ENCODE data around the gene IDE.
"Not testable (repeated sequence)": the region's sequence is repeated elsewhere in the genome, so short reads cannot be mapped to it uniquely, and the experiment has no call there.

Gene IDE

DNA sequence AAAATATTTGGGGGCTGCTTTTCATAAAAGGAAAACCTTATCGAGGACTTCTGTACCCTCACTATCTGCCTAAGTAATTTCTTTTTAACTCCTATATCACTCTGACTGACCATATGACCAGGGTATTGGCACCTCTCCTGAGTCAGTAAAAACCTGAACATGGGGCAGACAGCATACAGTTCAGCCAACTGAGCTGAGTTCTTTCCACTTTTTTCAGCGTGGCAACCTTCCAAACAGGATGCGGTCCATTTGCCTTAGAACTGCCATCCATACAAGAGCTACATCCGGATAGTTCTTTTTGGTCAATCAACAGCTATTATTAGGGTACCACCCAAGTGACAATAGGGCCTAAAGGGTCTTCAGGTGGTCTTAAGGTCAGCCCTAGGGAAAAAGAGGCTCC is 160.4 kb downstream of the IDE start:
- no peak for DNase-seq

DNA sequence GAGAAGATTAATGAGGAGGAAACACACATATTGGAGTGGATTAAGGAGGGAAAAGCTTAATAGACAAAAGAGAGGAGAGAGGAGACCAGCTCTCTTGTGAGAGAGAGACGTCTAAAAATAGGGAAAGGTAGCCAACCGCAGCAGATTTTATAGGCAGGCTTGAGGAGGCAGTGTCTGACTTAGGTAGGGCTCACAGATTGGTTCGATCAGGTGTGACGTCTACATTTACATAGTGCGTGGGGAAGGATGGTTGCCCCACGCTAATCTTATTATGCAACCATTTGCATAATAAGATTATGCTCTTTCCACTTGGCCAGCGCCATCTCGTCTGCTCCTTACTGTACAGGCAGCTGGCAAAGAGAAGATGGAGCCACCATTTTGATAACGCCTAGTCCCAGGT is 160.9 kb downstream of the IDE start:
- DNase-seq: no peak

DNA sequence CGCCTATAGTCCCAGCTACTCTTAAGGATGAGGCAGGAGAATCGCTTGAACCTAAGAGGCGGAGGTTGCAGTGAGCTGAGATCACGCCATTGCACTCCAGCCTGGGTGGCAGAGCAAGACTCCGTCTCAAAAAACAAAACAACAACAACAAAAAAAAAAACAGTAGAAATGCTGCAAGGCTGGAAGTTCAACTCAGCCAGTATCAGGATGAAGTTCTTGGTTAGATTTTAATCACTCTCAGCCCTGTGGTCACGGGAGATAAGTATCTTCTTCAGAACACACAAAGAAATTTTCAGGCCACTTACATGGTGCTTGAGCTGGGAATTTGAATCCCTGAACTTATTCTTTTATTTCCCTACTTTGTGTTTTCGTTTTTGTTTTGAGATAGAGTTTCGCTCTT is 162.5 kb downstream of the IDE start:
- DNase-seq: no peak

DNA sequence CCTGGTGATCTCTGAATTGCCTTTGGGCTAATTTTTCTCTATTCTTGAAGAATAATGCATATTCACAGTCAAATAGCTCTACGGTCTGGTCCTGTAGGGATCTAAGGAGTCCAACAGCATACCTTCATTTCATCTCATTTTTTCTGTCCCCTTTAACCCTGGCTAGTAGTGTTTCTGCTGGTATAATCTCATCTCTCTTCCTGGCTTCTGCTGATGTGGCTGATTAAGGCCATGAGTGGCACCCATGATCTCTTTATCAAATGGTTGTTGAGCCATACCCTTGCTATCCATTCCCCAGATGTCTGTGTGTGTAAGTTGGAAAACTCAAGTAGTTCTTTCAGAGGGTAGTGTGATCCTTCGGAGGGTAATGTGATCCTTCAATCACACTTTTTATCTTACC is 163.4 kb downstream of the IDE start:
- no peak for DNase-seq

DNA sequence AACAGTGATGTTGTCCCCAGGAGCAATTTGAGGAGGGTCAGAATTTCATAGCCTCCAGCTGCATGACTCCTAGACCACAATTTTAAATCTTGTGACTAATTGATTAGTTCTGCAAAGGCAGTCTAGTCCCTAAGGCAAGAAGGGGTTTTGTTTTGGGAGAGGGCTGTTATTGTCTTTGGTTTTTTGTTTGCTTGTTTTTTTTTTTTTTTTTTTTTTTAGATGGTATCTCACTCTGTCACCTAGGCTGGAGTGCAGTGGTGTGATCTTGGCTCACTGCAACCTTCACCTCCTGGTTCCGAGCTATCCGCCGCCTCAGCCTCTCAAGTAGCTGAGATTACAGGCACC is 165.9 kb downstream of the IDE start:
- DNase-seq: no peak

DNA sequence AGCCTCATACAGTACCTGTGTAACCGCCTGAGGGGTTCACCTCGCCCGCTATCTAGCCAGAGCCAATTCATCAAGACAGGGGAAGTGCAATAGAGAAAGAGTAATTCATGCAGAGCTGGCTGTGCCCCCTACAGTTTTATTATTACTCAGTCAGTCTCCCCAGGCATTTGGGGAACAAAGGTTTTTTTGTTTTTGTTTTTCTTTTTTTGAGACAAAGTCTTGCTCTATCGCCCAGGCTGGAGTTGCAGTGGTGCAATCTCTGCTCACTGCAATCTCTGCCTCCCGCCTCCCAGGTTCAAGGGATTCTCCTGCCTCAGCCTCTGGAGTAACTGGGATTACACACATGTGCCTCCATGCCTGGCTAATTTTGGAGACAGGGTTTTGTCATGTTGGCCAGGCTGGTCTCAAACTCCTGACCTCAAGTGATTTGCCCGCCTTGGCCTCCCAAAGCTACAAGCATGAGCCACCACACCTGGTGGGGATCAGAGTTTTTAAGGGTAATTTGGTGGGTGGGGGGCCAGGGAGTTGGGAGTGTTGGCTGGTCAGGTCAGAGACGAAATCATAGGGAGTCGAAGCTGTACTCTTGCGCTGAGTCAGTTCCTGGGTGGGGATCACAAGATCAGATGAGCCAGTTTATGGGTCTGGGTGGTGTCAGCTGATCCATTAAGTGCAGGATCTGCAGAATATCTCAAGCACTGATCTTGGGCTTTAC is 166.4 kb downstream of the IDE start:
- no peak for DNase-seq

DNA sequence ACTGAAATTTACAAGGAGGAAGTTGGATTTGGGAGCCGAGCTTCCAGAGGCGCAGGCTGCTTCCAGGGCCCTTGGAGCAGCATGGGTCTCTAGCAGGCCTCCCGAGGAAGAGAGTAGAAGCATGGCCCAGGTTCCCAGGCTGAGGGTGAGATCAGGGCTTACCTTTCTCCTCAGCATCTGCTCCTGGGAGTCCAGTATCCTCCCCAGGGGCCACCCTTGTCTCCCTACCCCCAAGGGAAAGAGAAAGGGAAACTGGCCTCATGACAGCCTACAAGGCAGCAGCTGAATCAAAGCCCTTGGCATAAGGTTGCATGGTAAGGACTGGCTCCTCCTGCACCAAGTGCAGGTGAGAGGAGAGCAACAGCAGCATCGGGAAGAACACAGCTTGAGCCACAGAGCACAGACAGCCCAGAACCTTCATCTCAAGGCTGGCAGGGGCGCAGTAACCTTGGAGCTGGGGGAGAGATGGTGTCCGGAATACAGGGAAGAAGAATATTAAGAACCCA is 168.4 kb downstream of the IDE start:
- no peak for DNase-seq

DNA sequence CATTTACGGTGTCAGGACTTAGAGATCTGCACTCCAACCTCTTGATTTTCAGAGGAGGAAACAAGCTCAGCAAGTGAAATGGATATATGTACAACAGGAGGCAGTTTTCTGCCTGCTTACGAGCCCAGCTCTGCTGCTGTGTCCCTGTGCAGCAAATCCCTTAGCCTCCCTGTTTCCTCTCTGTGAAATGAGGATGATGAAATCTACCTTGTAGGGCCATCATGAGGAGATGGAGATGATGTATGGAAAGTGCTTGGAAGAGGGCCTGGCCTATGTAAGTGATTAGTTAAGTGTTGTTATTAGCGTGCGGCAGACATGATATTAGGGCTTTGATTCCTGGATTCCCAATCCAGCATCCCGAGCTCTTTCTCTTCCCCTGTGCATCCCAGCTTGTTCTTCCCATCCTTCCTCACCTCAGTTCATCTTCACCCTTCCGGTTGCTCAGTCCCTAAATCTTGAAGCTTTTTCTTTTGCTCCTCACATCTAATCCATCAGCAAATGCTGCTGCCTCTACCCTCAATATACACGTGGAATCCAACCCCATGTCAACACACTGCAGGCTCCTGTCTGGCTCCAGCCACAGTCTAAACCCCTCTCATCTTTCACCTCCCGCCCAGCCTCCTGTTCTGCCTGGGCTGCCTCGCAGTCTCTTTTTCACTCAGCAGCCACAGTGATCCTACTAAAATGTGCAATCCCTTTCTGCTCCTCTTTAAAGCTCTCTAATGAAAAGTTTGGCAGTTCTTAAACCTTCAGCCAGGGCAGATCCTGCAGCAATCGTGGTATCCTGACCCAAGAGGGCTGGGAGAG is 169.1 kb downstream of the IDE start:
- DNase-seq: no peak

DNA sequence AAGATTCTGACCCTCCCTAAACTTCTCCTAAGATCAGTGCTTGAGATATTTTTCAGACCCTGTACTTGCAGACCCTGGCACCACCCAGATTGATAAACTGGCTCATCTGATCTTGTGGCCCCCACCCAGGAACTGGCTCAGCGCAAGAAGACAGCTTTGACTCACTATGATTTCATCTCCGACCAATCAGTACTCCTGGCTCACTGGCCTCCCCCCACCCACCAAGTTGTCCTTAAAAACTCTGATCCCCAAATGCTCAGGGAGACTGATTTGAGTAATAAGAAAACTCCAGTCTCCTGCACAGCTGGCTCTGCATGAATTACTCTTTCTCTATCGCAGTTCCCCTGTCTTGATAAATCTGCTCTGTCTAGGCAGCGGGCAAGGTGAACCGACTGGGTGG is 171.7 kb downstream of the IDE start:
- not testable (repeated sequence) for DNase-seq
